ENCODE results near the gene PLPPR3.
"Not testable (repeated sequence)": the region's sequence is repeated elsewhere in the genome, so short reads cannot be mapped to it uniquely, and the experiment has no call there.

Gene PLPPR3

GRCh38 chr19:827710-828321, 6.1 kb upstream of the PLPPR3 start, which contains the start of gene AZU1:
Gene AZU1 (plus strand): TSS chr19:827837. CDS start chr19:827847, 10 bp downstream.
- peak; percentile 45 for DNase-seq (ENCODE audit: low spot score)

- DNase-seq (ENCODE audit: low spot score), result no peak
These were observed 5.6 kb upstream of the PLPPR3 start for GRCh38 chr19:827314-827709.

GRCh38 chr19:825897-826644, 4.3 kb upstream of the PLPPR3 start:
- DNase-seq (ENCODE audit: low spot score), result no peak

GRCh38 chr19:824885-825284, 3.1 kb upstream of the PLPPR3 start:
- no peak for DNase-seq (ENCODE audit: low spot score)

GRCh38 chr19:823565-824121, 1.9 kb upstream of the PLPPR3 start:
- DNase-seq (ENCODE audit: low spot score), result peak; percentile 70

- peak; percentile 53 for DNase-seq (ENCODE audit: low spot score)
These were observed 427 bp downstream of the PLPPR3 start for GRCh38 chr19:821231-821824.

- DNase-seq (ENCODE audit: low spot score), result not testable (repeated sequence)
These were observed 1.5 kb downstream of the PLPPR3 start for GRCh38 chr19:820212-820611.

GRCh38 chr19:816500-816857, 5.3 kb downstream of the PLPPR3 start:
- DNase-seq (ENCODE audit: low spot score), result no peak

- no peak for DNase-seq (ENCODE audit: low spot score)
These were observed 5.8 kb downstream of the PLPPR3 start for GRCh38 chr19:815775-816499.

GRCh38 chr19:815079-815774, 6.5 kb downstream of the PLPPR3 start:
- DNase-seq (ENCODE audit: low spot score), result no peak

GRCh38 chr19:814152-815078, 7.3 kb downstream of the PLPPR3 start:
- DNase-seq (ENCODE audit: low spot score), result no peak

GRCh38 chr19:813219-814151, 8.3 kb downstream of the PLPPR3 start:
- DNase-seq (ENCODE audit: low spot score), result no peak

GRCh38 chr19:812747-813218, 9.0 kb downstream of the PLPPR3 start:
- DNase-seq (ENCODE audit: low spot score), result no peak

GRCh38 chr19:812049-812746, 9.6 kb downstream of the PLPPR3 start:
- no peak for DNase-seq (ENCODE audit: low spot score)

GRCh38 chr19:811506-812048, 10.2 kb downstream of the PLPPR3 start:
- no peak for DNase-seq (ENCODE audit: low spot score)

GRCh38 chr19:810883-811489, 10.8 kb downstream of the PLPPR3 start:
- DNase-seq (ENCODE audit: low spot score), result no peak

GRCh38 chr19:810077-810855, 11.5 kb downstream of the PLPPR3 start:
- no peak for DNase-seq (ENCODE audit: low spot score)

Data from AG20443 (cell line).